Tongue (tissue), 2 donors: Measurements from ENCODE around the gene OPCML. TPM values are rescaled to one million over a fixed set of nuclear protein-coding genes. Genes with fewer than 3 reads are reported as not detected.

ENCODE experiments used
- DNase-seq: peaks from one replicate; pipeline ENCODE4 v3.0.0-alpha.2; 2015
- total RNA-seq: library from RNA; depleted of rRNA; stranded (reverse); fragments of >200 nt; gene quantifications from one replicate; pipeline ENCODE4 v1.2.3, GENCODE V29; 2014

OPCML gene
- total RNA-seq, 1 donor from 2014 or later = 0.41 TPM

- DNase-seq = no peak
Measured at GRCh38 chr11:132883241-132883640, 649.1 kb downstream of the OPCML start.

DNA sequence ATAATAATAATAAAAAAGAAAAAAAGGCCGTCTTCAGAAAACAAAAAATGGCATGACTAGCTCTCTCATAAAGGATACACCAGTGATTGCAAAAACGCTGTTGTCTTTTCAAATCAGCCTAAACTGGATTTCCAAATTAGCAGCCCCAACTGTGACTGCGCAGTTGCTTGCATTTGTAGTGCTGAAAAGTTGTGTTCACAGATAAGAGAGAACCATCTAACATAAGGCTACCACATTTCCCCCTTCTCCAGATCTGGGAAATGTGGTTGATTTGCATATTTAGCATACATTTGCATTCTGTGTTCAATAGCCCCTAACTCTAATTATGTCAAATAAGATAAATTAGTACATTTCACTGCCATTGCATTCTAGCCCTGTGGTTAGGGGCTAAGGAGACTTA is 650.7 kb downstream of the OPCML start:
- no peak for DNase-seq

GRCh38 chr11:132878111-132878510 is 654.2 kb downstream of the OPCML start:
- no peak for DNase-seq

DNA sequence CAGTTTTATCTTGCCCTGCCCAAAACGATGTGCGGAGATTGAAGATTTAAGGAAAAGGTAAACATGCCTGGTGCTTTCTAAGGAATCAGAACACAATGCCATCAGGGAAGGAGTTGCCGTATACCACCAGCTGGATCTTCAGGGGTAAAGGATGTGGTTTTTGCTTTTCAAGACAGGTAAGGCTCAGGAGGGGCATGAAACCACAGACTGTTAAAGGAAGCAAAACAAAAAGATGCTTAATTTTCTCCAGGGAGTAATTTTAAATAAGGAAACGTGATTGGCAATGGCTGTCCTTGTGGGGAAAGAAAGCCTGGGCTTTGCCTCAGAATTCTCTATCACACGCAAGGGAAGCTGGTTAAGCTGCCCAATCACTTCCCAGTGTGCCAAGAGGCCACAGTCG is 655.6 kb downstream of the OPCML start:
- no peak for DNase-seq

- no peak for DNase-seq
Measured at GRCh38 chr11:132876239-132876638, 656.1 kb downstream of the OPCML start.

GRCh38 chr11:132874638-132875037 is 657.7 kb downstream of the OPCML start:
- DNase-seq = no peak

- no peak for DNase-seq
Measured at GRCh38 chr11:132873841-132874240, 658.5 kb downstream of the OPCML start.

- DNase-seq = no peak
Measured at GRCh38 chr11:132872211-132872610, 660.1 kb downstream of the OPCML start.

- DNase-seq = no peak
Measured at GRCh38 chr11:132866783-132867545, 665.3 kb downstream of the OPCML start.

- no peak for DNase-seq
Measured at GRCh38 chr11:132865623-132866022, 666.7 kb downstream of the OPCML start.

DNA sequence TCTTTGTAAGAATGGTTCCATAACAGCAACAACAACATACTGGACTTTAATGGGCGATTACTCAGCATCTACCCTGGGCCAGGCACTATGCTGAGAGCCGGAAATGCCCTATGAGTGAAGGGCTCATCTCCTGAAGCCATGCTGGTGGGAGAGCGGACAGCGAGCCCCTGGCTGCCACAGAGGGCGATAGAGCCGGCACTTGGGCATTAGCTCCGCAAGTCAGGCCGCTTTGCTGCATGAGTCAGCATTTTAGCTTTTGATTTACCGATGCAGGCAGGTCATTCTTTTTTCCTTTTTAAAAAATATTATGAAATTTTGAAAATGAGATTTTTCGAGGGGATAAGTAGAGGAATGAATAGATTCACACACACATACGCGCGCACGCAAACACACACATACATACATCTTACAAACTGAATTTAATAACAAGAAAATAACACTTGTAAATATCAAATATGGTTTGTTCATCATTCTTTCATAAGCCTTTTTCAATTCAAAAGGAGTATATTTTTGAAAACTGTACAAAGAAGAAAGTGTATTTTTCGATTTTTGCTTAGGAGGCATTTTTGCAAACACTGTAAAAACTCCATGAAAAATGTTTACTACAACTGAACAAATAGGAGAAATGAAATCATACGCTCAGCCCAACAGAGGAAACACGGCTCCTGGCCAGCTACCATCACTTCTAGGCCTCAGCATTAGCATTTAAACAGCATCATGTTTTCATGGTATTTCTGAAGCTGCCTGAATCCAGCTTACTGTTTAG is 667.3 kb downstream of the OPCML start:
- DNase-seq = no peak

- DNase-seq = no peak
Measured at GRCh38 chr11:132862933-132863332, 669.4 kb downstream of the OPCML start.

- no peak for DNase-seq
Measured at GRCh38 chr11:132862137-132862536, 670.2 kb downstream of the OPCML start.

GRCh38 chr11:132859306-132859705 is 673.0 kb downstream of the OPCML start:
- no peak for DNase-seq

GRCh38 chr11:132858223-132858622 is 674.1 kb downstream of the OPCML start:
- DNase-seq = peak; percentile 26

GRCh38 chr11:132856032-132856431 is 676.3 kb downstream of the OPCML start:
- no peak for DNase-seq

- no peak for DNase-seq
Measured at GRCh38 chr11:132855516-132855915, 676.8 kb downstream of the OPCML start.

GRCh38 chr11:132853886-132854285 is 678.4 kb downstream of the OPCML start:
- DNase-seq = no peak

- DNase-seq = no peak
Measured at GRCh38 chr11:132852361-132852760, 679.9 kb downstream of the OPCML start.

DNA sequence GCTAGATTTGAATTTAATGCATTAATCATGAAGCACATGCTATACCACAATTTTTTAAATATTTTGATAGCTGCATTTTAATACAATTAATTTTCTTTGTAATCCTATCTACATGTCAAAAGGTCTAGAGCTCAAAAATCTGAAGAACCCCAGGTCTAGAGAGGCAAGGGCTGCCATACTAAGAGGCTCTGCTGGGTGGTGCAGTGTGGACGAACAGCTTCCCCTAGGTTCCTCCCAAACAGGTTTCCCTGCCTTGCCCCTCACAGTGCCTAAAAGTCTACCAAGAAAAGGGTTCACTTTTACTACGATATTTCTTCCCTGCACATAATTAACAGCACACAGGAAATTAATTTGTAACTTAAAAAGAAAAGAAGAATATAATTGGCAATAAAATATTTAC is 681.1 kb downstream of the OPCML start:
- DNase-seq = no peak

DNA sequence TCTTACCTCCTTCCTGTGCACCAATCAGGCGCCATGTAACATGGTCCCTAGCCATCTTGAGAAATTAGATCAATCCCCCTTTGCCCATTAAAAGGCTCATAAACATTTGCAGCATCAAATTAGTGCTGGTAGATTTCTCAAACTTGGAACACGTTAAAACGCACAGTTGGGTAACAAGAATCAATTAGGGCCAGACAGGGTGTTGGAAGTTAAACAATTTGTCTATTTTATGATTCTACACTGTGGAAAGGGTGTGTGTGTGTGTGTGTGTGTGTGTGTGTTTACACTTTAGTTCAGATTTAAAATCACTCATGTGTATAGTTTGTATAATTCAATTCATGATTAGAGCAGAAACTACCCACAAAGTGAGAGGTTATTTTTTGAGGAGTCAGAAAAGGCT is 682.0 kb downstream of the OPCML start:
- DNase-seq = no peak

DNA sequence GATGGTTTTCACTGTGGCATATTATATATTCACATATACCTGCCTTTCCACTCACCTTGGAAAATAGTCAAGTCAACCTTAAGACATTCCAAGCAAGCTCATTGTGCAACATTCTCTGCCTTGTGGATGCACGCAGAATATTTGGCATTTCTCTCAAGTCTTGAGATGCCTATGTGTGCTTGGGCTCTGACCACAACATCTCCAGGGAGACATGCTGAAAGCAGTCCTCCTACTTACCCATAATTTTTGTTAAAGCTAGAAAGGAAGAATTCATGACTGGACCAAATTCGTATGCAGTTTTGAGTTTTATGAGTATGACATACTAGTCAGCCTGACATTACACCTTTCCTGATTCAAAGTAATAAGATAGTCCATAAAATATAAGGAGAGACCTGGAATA is 684.0 kb downstream of the OPCML start:
- no peak for DNase-seq

GRCh38 chr11:132846075-132846474 is 686.2 kb downstream of the OPCML start:
- no peak for DNase-seq
